ENCODE results near the gene ZNF592. TPM values are rescaled to one million over a fixed set of nuclear protein-coding genes. Genes with fewer than 3 reads are reported as not detected.

Gene ZNF592
- total and polyA plus RNA-seq, 5 experiments from 2014 or later = 3.2 to 40.7 (median 9.4) TPM

DNA sequence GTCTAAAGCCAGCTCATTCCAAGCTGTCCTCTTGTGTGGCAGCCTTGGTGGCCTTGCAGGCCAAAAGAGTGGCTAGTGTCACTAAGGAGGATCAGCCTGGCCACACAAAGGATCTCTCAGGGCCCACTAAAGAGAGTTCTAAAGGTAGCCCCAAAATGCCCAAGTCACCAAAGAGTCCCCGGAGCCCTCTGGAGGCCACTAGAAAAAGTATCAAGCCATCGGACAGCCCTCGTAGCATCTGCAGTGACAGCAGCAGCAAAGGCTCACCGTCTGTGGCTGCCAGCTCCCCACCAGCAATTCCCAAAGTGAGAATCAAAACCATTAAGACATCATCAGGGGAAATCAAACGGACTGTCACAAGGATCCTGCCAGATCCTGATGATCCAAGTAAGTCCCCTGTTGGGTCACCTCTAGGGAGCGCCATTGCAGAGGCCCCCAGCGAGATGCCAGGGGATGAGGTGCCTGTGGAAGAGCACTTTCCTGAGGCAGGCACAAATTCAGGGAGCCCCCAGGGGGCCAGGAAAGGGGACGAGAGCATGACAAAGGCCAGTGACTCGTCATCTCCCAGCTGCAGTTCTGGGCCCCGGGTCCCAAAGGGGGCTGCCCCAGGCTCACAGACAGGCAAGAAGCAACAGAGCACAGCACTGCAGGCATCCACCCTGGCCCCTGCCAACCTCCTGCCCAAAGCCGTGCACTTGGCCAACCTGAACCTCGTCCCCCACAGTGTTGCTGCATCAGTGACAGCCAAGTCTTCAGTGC is 35.3 kb downstream of the ZNF592 start:
- Mint-ChIP-seq H3K27me3 (no peaks in the 10 kb centered on the region), H3K9me3 (no peaks in the 10 kb centered on the region), H3K27ac (peak overlapping the region in 3 of 10 donors; percentile 34 to 75 (median 55)), H3K36me3 (peaks cover 0 to 76% (median 11%) of the 10 kb centered on the region in 3 donors), H3K4me3 (no peak overlapping the region), H3K4me1 (peaks cover 20 to 45% (median 43%) of the 10 kb centered on the region in 4 donors)
- DNase-seq (no peak), ATAC-seq (no peak)
- POLR2A ChIA-PET = interaction anchor here (0.6 kb wide), 1 partner anchor 37 kb away, joined by 7 read pairs; no protein-coding TSS in a partner anchor

DNA sequence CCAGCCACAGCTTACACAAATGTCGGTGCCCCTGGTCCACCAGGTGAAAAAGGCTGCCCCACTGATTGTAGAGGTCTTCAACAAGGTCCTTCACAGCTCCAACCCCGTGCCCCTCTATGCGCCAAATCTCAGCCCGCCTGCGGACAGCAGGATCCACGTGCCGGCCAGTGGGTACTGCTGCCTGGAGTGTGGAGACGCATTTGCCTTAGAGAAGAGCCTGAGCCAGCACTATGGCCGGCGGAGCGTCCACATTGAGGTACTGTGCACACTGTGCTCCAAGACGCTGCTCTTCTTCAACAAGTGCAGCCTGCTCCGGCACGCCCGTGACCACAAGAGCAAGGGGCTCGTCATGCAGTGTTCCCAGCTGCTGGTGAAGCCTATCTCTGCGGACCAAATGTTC is 35.9 kb downstream of the ZNF592 start:
- peaks cover 19 to 44% (median 43%) of the 10 kb centered on the region in 4 donors for H3K4me1 Mint-ChIP-seq
- DNase-seq = no peak
- ATAC-seq = no peak
- H3K36me3 Mint-ChIP-seq = peaks cover 0 to 73% (median 11%) of the 10 kb centered on the region in 3 donors
- H3K9me3 Mint-ChIP-seq = no peaks in the 10 kb centered on the region
- H3K4me3 Mint-ChIP-seq = no peak overlapping the region
- H3K27ac Mint-ChIP-seq = peak overlapping the region in 1 of 10 donors; percentile 32
- H3K27me3 Mint-ChIP-seq = no peaks in the 10 kb centered on the region
- POLR2A ChIA-PET = interaction anchor here (0.6 kb wide), 2 partner anchors 37 to 38 kb away, joined by 3 to 7 read pairs; no protein-coding TSS in a partner anchor

DNA sequence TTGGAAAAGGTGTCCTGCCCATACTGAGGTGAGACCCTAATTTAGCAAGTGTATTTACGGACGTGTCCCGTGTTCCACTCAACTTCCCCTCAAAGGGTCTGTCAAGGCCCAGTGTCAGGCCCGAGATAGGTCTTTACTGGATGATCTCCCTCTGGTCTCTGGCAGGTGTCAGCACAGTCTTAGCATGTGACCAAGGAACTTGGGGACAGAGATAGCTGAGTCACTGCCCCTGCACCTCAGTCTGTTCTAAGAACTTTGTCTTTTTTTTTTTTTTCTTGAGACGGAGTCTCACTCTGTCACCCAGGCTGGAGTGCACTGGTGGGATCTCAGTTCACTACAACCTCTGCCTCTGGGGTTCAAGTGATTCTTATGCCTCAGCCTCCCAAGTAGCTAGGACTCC is 36.7 kb downstream of the ZNF592 start:
- Mint-ChIP-seq H3K4me1 (peaks cover 15 to 48% (median 37%) of the 10 kb centered on the region in 4 donors), H3K4me3 (no peak overlapping the region), H3K27ac (peak overlapping the region in 6 of 10 donors; percentile 32 to 81 (median 52)), H3K36me3 (peaks cover 0 to 68% (median 11%) of the 10 kb centered on the region in 3 donors), H3K27me3 (no peaks in the 10 kb centered on the region), H3K9me3 (no peaks in the 10 kb centered on the region)
- ATAC-seq (no peak), DNase-seq (no peak)
- POLR2A ChIA-PET = interaction anchor here (0.6 kb wide), 1 partner anchor 38 kb away, joined by 3 read pairs; no protein-coding TSS in a partner anchor

DNA sequence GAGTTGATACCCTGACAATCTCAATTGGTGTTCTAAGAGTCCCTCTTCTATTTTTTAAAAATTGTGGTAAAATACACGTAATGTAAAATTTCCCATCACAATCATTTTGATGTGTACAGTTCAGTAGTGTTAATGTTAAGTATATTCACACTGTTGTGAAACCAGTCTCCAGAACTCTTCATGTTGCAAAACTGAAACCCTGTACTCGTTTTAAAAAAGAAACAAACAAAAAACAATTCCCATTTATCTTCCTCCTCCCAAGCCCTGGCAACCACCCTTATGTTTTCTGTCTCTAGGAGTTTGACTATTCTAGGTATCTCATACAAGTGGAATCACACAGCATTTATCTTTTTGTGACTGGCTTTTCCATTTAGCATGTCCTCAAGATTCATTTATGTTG is 40.1 kb downstream of the ZNF592 start:
- no peak for DNase-seq
- H3K27ac Mint-ChIP-seq = no peak overlapping the region
- H3K4me3 Mint-ChIP-seq = no peak overlapping the region
- H3K9me3 Mint-ChIP-seq = no peaks in the 10 kb centered on the region
- H3K27me3 Mint-ChIP-seq = no peaks in the 10 kb centered on the region
- POLR2A ChIA-PET = no interaction called here
- ATAC-seq = no peak
- H3K4me1 Mint-ChIP-seq = peaks cover 22 to 48% (median 39%) of the 10 kb centered on the region in 4 donors
- H3K36me3 Mint-ChIP-seq = peaks cover 0 to 77% (median 20%) of the 10 kb centered on the region in 3 donors

DNA sequence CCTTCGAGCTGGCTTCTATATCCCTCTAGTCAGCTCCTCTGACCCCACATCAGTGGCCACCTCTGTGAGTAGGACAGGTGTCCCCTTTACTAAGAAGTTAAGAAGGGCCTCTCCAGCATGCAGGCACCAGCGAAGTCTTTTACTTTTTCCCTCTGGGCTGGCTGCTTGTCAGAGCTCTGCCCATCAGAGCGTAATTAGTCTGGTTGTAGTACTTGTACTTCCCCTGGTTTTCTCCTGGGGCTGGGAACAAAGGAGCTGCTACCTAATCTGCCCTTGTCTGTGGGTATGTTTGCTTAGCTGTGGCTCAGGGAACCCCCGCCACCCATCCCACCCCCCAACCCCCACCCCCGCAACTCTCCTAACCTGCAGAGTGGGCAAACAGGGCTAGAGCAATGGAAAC is 41.4 kb downstream of the ZNF592 start:
- Mint-ChIP-seq H3K9me3 (no peaks in the 10 kb centered on the region), H3K36me3 (peaks cover 0 to 76% (median 16%) of the 10 kb centered on the region in 3 donors), H3K4me1 (peaks cover 20 to 44% (median 36%) of the 10 kb centered on the region in 4 donors), H3K4me3 (no peak overlapping the region), H3K27me3 (no peaks in the 10 kb centered on the region), H3K27ac (peak overlapping the region in 4 of 10 donors; percentile 6 to 67 (median 29))
- POLR2A ChIA-PET = no interaction called here
- DNase-seq = no peak
- no peak for ATAC-seq

DNA sequence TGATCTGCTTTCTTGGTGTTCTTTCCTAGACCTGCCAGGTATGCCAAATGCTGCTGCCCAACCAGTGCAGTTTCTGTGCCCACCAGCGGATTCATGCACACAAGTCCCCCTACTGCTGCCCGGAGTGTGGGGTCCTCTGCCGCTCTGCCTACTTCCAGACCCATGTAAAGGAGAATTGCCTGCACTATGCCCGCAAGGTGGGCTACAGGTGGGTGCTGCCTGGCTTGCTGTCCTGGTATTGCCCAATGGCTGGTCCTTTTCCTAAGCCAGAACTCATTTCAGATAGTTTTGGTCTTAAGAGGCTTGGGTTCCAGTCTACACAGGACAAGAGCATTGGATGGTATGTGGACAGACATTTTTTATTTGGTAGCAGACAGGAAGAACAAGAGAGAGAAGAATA is 42.3 kb downstream of the ZNF592 start:
- H3K4me3 Mint-ChIP-seq = no peak overlapping the region
- peaks cover 0 to 72% (median 16%) of the 10 kb centered on the region in 3 donors for H3K36me3 Mint-ChIP-seq
- H3K27ac Mint-ChIP-seq = peak overlapping the region in 9 of 10 donors; percentile 35 to 78 (median 51)
- DNase-seq = no peak
- H3K4me1 Mint-ChIP-seq = peaks cover 18 to 36% (median 27%) of the 10 kb centered on the region in 4 donors
- H3K27me3 Mint-ChIP-seq = no peaks in the 10 kb centered on the region
- H3K9me3 Mint-ChIP-seq = no peaks in the 10 kb centered on the region
- ATAC-seq = no peak
- POLR2A ChIA-PET = no interaction called here

DNA sequence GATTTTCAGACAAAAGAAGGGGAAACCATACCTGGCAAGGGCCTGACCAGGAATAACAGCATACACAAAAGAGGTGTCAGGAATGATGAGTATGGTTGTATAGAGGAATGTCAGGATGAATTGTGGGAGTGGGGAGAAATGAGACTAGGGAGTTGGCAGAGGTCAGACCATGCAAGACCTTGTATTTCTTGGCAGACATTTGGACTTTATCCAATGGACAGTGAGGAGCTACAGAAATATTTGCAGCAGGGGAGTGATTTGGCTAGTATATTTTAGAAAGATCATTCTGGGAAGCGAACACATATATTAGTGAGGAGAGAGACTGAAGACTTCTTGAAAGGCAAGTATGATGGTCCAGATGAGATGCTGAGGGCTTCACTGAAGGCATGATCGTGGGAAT is 43.4 kb downstream of the ZNF592 start:
- ATAC-seq (no peak), DNase-seq (no peak)
- H3K9me3 Mint-ChIP-seq = no peaks in the 10 kb centered on the region
- no peak overlapping the region for H3K4me3 Mint-ChIP-seq
- H3K4me1 Mint-ChIP-seq = peaks cover 14 to 27% (median 18%) of the 10 kb centered on the region in 4 donors
- peak overlapping the region in 4 of 10 donors; percentile 1 to 22 (median 16) for H3K27ac Mint-ChIP-seq
- H3K27me3 Mint-ChIP-seq = no peaks in the 10 kb centered on the region
- H3K36me3 Mint-ChIP-seq = peaks cover 0 to 71% (median 16%) of the 10 kb centered on the region in 3 donors
- POLR2A ChIA-PET = no interaction called here

DNA sequence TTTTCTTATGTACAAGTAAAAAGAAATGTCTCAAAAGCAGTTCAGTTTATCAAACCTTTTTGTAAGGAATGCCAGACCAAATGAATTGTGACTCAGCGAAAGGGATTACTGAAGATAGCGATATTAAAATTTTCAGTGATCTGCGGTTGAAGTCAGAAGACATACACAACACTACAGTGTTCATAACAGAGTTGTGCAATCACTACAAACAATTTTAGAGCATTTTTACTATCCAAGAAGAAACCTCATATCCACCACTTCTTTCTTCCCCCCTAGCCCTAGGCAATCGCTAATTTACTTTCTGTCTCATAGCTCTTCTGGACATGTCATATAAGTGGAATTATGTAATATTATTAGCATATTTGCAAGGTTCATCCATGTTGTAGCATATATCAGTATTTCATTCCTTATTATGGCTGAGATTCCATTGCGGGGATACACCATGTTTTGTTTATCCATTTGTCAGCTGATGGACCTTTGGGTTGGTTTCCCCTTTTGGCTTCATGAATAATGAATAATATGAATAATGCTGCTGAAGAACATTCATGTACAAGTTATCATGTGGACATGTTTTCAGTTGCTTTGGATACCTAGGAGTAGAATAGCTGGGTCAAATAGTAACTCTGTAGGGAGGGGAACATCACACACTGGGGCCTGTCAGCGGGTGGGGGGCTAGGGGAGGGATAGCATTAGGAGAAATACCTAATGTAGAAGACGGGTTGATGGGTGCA is 45.2 kb downstream of the ZNF592 start:
- H3K4me3 Mint-ChIP-seq = no peak overlapping the region
- H3K36me3 Mint-ChIP-seq = peaks cover 0 to 77% (median 17%) of the 10 kb centered on the region in 3 donors
- ATAC-seq (no peak), DNase-seq (no peak)
- no peaks in the 10 kb centered on the region for H3K27me3 Mint-ChIP-seq
- peaks cover 3 to 15% (median 9%) of the 10 kb centered on the region in 4 donors for H3K4me1 Mint-ChIP-seq
- POLR2A ChIA-PET = no interaction called here
- H3K9me3 Mint-ChIP-seq = no peaks in the 10 kb centered on the region
- peak overlapping the region in 1 of 10 donors; percentile 52 for H3K27ac Mint-ChIP-seq

DNA sequence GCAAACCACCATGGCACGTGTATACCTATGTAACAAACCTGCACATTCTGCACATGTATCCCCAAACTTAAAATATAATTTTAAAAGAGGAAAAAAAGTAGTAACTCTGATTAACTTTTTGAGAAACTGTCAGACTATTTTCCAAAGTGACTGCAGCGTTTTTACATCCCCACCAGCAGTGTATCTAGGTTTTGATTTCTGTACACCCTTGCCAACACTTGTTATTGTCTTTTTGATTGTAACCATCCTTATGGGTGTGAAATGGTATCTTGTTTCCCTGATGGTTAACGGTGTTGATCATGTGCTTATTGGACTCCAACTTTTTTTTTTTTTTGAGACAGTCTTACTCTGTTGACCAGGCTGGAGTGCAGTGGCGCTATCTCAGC is 45.8 kb downstream of the ZNF592 start:
- Mint-ChIP-seq H3K4me1 (peaks cover 0 to 14% (median 8%) of the 10 kb centered on the region in 4 donors), H3K36me3 (peaks cover 0 to 80% (median 21%) of the 10 kb centered on the region in 3 donors), H3K27ac (peak overlapping the region in 1 of 10 donors; percentile 52), H3K9me3 (no peaks in the 10 kb centered on the region), H3K27me3 (no peaks in the 10 kb centered on the region), H3K4me3 (no peak overlapping the region)
- no peak for DNase-seq
- POLR2A ChIA-PET = no interaction called here
- no peak for ATAC-seq

DNA sequence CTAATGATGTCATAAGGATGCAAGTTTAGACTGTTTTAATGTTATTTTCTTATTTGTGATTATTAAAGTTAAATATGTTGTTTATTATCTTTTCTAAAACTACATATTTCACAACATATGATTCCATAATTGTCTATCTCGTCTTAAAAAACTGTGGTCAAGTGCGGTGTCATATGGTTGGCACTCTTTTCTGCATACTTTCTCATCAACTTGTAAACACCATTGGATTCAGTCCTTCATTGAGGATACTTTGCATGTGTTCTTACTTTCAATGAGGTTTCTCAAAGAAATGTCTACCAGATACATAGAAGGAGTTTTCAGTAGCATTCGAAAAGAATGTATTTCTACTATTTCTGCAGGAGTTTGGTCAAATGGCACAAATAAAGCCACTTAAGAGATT is 46.8 kb downstream of the ZNF592 start:
- H3K9me3 Mint-ChIP-seq = no peaks in the 10 kb centered on the region
- ATAC-seq = no peak
- H3K27ac Mint-ChIP-seq = no peak overlapping the region
- no peak overlapping the region for H3K4me3 Mint-ChIP-seq
- DNase-seq = no peak
- peaks cover 0 to 10% (median 7%) of the 10 kb centered on the region in 4 donors for H3K4me1 Mint-ChIP-seq
- POLR2A ChIA-PET = no interaction called here
- H3K27me3 Mint-ChIP-seq = no peaks in the 10 kb centered on the region
- peaks cover 0 to 86% (median 28%) of the 10 kb centered on the region in 3 donors for H3K36me3 Mint-ChIP-seq

DNA sequence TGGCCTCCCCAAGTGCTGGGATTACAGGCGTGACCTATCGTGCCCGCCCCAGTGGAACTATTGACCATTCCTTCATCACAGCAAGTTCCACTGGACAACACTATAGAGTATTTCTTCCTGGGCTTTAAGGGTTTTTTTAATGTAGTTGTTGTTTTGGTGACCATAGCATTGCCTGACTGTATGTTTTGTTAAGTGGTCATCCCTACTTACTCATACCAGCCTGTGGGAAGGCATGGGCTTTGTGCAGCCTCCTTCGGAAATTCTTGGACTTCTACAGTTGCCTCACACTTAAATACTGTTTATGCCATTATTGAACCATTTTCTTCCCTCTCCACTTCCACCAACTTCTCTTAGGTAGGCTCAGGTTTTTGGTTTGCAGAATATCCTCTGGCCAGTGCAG is 48.8 kb downstream of the ZNF592 start:
- H3K9me3 Mint-ChIP-seq = no peaks in the 10 kb centered on the region
- H3K36me3 Mint-ChIP-seq = peaks cover 0 to 77% (median 27%) of the 10 kb centered on the region in 3 donors
- H3K4me3 Mint-ChIP-seq = no peak overlapping the region
- peaks cover 0 to 3% (median 0%) of the 10 kb centered on the region in 4 donors for H3K4me1 Mint-ChIP-seq
- H3K27me3 Mint-ChIP-seq = no peaks in the 10 kb centered on the region
- ATAC-seq (no peak), DNase-seq (no peak)
- POLR2A ChIA-PET = no interaction called here
- peak overlapping the region in 3 of 10 donors; percentile 15 to 67 (median 28) for H3K27ac Mint-ChIP-seq

DNA sequence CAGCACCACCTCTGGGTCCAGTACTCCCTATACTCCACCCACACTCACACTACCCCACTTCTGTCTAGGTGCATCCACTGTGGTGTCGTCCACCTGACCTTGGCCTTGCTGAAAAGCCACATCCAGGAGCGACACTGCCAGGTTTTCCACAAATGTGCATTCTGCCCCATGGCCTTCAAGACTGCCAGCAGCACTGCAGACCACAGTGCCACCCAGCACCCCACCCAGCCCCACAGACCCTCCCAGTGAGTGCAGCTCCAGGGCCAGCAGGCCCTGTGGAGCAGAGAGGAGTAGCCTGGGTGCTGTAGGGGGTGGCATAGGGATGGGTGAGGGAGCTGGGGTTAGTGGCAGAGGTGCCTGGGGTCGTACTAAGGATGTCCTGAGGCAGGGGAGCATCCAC is 49.4 kb downstream of the ZNF592 start:
- no peak overlapping the region for H3K27ac Mint-ChIP-seq
- H3K27me3 Mint-ChIP-seq = no peaks in the 10 kb centered on the region
- no peak for DNase-seq
- no peak overlapping the region for H3K4me3 Mint-ChIP-seq
- H3K4me1 Mint-ChIP-seq = peaks cover 0 to 3% (median 0%) of the 10 kb centered on the region in 4 donors
- POLR2A ChIA-PET = no interaction called here
- peaks cover 0 to 76% (median 31%) of the 10 kb centered on the region in 3 donors for H3K36me3 Mint-ChIP-seq
- no peak for ATAC-seq
- H3K9me3 Mint-ChIP-seq = no peaks in the 10 kb centered on the region

DNA sequence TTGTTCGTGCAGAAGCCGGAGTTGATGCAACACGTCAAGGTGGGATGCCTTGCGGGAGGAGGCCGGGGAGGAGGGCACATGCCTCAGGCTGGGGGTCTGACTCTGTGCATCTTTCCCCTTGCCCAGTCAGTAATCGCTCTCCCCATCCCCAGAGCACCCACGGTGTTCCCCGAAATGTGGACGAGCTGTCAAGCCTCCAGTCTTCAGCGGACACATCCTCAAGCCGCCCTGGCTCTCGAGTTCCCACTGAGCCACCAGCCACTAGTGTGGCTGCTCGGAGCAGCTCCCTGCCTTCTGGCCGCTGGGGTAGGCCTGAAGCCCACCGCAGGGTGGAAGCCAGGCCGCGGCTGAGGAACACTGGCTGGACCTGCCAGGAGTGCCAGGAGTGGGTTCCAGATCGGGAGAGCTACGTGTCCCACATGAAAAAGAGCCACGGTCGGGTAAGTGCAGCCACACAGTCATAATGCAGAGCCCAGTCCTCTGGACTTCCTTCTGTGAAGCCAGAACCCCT is 50.1 kb downstream of the ZNF592 start:
- H3K27me3 Mint-ChIP-seq = no peaks in the 10 kb centered on the region
- no peak overlapping the region for H3K27ac Mint-ChIP-seq
- H3K36me3 Mint-ChIP-seq = peaks cover 0 to 79% (median 31%) of the 10 kb centered on the region in 3 donors
- ATAC-seq (no peak), DNase-seq (no peak)
- POLR2A ChIA-PET = no interaction called here
- H3K9me3 Mint-ChIP-seq = no peaks in the 10 kb centered on the region
- H3K4me1 Mint-ChIP-seq = peaks cover 0 to 3% (median 0%) of the 10 kb centered on the region in 4 donors
- H3K4me3 Mint-ChIP-seq = no peak overlapping the region
